ENCODE results near the gene SAMD4A.

Gene SAMD4A

DNA sequence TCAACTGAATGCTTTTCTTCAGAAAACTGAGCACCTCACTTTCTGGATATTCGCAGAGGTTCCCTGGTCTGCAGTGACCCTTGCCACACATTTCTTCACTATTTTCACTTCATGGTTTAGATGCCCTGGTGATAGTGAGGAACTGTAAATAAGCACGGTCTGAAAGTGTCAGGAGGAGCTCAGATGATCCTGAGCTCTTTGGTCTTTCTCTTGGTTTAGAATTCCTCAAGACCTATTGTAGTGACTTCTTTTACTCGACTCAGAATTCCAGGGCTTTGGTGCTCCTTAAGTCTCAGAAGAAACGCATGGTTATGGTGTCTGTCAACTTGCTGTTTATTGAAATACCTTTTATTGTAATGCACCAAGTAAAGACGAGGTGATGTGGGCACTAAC, 84.0 kb downstream of the SAMD4A start:
- peak overlapping the region; percentile 92 for H3K27ac ChIP-seq
- no peak for DNase-seq (ENCODE audit: low read depth, low spot score)

DNA sequence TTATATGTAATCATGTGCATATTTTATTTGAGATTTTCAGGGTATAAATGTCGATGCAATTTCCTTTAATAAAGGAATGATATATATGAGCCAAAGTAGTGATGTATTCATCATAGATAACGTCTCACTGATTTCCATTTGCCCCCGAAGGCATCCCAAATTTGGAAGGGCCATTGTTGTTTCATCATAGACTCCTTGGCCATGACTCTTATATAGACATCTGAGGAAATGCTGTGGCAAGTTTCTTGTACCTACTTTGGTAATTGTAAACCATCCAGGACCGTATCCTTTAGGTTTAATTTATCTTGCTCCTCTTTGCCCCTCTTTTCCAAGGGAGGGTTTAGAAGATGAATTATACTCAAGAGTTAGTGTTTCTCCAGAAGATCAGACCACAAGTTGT, 84.7 kb downstream of the SAMD4A start:
- peak overlapping the region; percentile 92 for H3K27ac ChIP-seq
- DNase-seq (ENCODE audit: low read depth, low spot score) = no peak

DNA sequence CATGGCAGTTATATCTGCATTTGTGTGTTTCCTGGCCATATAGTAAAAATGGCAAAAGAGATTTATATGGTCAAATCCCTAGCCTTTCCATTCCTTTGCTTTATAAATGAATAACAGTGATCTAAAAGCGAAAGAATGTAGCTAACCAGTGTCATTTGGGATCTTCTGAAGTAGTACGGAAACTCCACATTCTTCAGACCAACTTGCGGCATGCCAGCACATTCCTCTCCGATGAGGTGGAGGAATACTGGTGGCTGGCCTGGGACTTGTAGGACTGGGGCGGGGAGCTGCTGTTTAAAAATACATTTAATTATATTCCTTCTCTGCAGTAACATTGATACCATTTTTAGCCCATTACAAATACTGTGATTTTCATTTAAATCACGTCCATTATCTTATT, 85.3 kb downstream of the SAMD4A start:
- peak overlapping the region; percentile 92 for H3K27ac ChIP-seq
- peak; percentile 84 for DNase-seq (ENCODE audit: low read depth, low spot score)

DNA sequence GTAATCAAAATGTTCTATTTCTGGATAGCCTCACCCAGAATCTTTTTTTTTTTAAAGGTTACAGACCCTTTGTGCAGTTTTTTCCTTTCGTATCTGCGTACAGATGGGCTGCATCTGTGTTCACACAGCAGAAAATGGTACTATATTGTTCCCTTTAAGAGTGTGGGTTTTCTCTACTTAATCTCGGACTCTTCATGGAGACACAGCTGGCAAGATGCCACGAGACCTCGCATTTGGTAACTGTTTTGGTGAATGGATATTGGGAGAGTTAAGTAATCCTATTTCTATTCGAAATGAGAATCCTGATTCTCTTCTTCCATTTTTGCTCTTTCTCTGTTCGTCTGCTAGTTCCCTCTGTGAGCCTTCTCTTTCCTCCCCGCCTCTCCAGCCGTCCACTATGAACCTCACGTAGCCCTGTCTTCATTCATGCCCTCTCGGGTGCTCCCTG, 85.7 kb downstream of the SAMD4A start:
- DNase-seq (ENCODE audit: low read depth, low spot score) = no peak
- H3K27ac ChIP-seq = peak overlapping the region; percentile 92

DNA sequence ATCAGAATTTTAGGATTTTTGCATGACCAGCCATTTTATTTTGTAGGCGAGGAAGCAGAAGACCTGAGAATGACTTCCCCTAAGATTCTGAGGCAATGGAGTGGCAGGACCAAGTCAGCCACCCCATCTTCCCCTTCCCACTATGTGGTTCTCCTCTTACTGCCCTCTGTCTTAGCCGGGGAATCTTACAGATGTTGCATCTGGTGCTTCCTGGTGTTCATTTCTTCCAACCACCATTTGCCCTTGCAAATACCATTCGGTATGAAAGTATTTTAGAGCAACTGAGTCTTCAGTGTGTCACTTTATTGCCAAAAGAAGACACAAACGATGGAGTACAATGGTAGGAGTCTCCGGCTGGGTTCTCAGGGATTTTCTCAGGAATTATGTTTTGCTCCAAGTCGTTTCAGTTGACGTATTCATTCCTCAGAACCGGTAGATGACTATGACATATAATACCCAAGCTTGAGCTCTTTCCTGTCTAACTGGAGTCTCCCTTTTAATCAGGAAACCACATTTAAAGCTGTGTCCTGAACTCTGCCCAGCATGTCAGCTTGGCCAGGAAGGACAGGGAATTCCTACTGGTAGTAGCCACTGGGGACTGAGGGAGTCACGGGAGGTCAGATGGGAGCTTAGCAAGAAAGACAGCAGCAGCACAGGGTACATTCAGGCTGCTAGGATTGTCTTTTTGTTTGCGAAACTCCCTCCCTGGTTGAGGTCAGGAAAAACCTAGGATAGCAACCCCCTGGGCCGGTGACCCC, 87.0 kb downstream of the SAMD4A start:
- H3K27ac ChIP-seq = peak overlapping the region; percentile 0
- no peak for DNase-seq (ENCODE audit: low read depth, low spot score)

DNA sequence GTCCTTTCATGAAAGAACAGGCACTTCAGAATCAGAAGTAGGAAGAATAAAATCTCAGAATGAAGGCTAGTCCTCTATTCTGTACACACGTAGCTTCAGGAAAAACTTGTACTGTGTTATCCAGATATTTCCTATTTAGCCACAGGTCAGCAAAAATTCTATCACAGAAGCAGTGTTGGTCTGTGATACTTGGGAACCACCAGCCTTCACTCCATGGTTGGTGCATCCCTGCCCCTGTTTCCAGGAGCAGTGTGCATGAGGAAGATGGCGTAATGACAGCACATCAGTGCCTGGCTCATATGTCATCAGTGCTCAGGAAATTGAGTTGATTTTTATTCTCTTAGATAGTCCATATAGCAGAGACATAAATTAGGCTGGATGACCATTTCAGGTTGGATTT, 87.7 kb downstream of the SAMD4A start:
- DNase-seq (ENCODE audit: low read depth, low spot score) = no peak
- H3K27ac ChIP-seq = peak overlapping the region; percentile 0

DNA sequence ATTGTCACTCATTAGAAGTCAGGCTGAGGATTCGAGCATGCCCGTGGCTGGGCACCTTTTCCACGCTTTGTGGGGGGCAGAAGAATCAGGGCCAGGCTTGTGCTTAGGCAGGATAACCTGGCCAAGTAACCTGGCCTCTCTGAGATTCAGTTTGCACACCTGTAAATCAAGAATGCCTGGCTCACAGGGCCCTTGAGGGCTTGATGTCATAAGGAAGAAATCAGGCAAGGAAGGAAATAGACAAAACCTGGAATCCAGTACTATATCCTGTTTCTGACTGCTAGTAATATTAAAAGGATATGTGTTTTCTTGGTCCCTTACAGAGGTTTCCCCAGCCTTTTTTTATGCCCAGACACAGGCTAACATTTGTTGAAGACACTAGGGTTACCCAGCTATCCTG, 91.9 kb downstream of the SAMD4A start:
- DNase-seq (ENCODE audit: low read depth, low spot score) = no peak
- peak overlapping the region; percentile 90 for H3K27ac ChIP-seq

DNA sequence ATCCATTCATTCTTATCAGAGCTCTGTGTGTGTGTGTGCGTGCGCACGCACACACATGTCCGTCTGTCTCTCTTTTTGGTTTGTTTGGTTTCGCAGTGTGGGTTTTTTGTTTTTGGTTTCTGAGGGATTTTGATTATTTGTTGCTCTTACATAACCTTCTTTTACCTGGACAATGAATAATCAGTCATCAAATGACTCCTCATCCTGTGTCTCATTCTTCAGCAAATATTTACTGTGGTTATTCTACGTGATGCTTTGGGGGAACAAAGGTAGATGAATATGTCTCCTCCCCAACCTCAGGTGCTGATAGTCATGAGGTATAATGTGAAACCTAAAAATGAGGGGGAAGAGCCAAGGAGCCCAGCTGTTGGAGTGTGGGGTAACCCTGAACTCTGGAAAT, 92.4 kb downstream of the SAMD4A start:
- peak; percentile 98 for DNase-seq (ENCODE audit: low read depth, low spot score)
- H3K27ac ChIP-seq = peak overlapping the region; percentile 90

DNA sequence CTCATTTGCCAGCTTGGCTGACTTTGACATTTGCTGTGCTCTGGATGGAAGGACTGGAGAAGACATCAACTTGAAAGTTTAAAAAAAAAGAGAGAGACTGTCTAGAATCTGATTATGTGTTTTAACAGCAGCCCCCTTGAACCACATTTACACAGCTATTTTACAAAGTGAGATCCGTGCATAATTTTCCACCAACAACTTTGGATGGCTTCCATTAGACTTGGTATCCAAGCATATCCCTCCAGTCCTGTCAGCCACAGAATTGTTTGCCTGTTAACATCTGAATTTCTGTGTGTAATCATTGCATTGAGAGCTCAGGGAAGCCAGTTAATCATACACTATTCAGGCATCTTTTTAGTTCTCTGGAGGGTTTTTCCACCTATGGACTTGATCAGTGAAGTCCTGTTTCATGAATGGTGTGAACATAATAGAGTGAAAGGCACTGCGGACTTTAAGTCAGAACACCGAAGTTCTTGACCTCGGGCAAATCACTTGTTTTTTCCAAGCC, 93.7 kb downstream of the SAMD4A start:
- no peak for DNase-seq (ENCODE audit: low read depth, low spot score)
- H3K27ac ChIP-seq = no peak overlapping the region

DNA sequence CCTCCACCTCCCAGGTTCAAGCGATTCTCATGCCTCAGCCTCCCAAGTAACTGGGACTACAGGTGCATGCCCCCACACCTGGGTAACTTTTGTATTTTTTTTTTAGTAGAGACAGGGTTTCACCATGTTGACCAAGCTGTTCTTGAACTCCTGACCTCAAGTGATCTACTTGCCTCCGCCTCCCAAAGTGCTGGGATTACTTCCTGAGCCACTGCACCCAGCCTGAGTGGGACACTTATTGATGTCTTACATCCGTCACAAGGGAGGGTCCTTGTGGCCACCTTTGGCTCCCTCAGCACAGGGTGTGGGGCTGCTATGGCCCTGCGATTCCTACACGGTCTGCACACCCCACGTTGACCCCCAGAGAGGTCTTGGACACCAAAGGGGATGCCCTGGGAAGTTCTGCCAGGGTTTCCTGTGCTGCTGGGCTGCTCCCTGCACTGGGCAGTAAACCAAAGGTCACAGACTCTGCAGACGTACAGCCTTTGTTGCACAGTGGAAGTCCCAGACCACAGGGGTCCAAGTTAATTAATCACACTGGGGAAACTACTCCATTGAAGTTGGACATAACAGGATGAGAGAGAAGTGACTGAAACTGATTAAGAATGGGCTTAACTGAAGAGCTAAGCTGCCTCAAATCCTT, 95.7 kb downstream of the SAMD4A start:
- DNase-seq (ENCODE audit: low read depth, low spot score) = no peak
- H3K27ac ChIP-seq = no peak overlapping the region

DNA sequence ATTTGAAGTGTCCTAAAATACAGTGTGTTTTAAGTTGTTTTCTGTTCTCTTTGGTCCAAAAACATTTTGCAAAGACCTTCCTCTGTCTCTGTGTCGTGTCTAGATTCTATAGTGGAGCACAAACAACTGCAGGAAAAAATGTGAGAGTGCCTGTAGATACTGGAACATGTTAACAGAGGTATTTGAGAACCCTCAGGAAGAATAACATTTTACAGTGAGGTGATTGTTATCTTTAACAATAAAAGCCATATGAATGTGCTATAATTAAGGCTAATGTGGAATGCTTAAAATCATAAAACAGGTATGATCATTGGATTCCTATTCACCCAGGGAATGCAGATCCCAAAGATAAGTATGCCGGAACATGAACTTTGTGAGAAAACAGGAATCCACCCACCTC, 98.0 kb downstream of the SAMD4A start:
- H3K27ac ChIP-seq = peak overlapping the region; percentile 47
- no peak for DNase-seq (ENCODE audit: low read depth, low spot score)

DNA sequence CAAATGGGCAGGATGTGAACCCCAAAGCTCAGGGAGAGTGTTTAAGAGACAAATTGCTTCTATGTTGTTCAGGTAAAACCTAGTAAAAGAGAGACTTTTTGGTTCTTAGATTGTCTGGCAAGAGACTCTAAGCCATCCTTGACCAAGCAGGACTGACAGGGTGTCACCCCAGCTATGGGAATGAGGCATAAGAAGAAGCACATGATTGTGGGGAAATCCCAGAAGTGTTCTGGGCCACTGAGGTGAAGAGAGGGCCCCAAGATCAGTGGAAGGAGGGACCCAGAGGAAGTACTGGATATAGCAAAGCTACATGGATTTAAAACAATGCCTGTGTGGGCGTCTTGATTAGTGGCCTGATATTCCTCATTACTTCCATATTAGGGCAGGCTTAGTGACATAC, 99.0 kb downstream of the SAMD4A start:
- peak overlapping the region; percentile 47 for H3K27ac ChIP-seq
- no peak for DNase-seq (ENCODE audit: low read depth, low spot score)

DNA sequence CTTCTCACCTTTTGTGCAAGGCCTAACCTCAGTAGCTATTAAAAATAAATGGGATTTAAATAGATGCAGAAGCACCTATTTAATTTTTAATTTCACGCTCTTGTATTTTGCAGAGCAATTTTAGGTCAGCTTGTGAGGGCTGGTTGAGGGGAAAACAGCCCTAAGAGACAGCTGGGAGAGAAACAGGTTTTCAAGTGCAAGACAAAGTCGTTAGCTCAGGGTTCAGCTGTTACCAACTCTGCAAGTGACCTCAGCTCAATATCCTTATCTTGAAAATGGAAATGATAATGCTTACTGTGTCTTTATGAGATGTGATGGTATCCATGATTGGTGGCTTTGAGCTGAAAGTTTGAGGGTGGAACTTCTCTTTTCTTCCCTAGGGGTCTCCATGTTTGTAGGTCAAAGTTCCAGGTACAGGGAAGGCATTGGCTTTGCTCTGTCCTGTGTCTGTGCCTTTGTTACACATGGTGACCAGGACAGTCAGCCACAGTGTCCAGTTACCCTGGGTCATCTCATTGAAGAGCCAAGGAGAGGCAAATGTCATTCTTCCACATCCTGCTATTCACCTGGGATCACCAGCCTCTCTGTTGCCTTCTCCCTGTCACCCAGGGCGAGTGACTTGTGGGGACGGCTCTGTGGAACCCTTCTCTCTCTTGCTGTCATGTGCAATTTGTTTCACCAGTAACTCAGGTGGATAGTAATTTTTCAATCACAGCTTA, 100.3 kb downstream of the SAMD4A start:
- H3K27ac ChIP-seq = no peak overlapping the region
- no peak for DNase-seq (ENCODE audit: low read depth, low spot score)

DNA sequence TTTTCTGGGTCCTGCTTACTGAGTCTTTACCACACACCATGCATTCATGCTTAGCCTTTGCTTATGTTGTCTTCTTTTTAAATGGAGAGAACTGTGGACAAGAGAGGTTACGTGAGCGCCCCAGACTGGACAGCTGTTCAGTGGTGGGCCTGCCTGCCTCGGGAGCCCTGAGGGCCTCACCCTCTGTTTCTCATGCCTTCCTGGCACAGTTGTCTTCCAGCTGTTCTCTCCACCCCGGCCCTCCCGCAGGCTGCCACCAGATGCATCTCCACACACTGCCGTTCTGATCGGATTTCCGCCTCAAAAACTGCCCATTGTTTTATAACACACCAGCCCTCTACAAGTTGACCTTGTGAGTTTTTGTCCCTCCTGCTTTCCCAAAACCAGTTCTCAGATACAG, 100.8 kb downstream of the SAMD4A start:
- no peak for DNase-seq (ENCODE audit: low read depth, low spot score)

DNA sequence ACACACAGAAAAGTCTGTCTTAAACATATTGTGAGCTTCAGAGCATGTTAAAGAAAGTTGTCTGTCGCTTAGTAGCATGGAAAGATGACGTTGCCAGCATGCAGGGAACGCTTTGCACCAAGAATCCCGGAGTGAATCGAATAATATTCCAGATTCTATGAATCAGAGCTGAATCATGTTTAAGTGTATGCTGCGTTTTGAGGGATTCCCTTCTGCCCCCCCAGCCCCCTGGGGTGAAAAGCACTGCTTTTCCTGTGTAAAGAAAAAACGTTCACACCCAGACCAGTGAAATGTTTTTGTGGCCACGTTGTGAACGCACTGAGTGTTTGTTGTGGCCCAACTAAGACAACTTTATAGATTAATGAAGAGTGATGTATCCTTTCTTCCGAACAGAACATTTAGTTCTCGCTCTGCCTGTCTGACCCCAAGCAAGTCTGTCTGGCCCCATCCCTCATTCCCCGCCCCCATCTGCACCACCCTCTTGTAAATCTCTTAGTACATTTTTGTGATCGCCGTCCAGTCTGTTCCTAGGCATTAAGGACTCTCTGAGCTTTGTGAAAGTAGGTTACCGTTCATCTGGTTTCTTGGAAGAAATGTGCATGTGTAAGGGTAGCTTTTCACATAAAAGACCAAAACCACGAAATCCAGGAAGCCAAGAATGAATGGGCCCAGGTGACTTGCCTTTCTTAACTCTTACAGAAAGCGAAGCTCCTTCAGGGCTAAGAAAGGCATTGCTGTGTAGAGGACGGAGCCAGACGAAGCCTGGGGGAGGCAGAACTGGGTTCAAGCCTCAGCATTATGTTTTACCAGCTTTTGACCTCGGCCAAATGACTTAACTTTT, 103.0 kb downstream of the SAMD4A start:
- DNase-seq (ENCODE audit: low read depth, low spot score) = no peak
- H3K27ac ChIP-seq = no peak overlapping the region

More for the DNA sequence above, 100.8 kb downstream of the SAMD4A start:
- H3K27ac ChIP-seq = no peak overlapping the region

DNA sequence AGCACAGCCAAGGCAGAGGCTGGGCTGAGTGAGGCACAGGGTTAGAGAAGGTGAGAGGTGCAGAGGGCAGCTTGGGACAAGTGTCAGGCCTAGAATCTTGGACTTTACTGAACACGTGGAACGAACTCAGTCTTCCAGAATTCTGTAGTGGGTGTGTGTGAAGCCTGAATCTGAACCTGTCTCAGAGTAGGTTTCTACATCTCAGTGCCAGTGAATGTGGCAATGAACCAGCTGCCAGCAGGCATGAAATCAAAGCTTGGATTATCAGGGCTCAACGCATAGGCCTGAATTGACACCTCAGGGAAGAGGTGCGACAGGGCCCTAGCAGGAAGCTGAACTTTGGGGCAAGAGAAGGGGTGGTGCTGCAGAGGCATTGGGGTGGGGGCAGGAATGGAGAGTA, 104.6 kb downstream of the SAMD4A start:
- H3K27ac ChIP-seq = no peak overlapping the region
- DNase-seq (ENCODE audit: low read depth, low spot score) = no peak

DNA sequence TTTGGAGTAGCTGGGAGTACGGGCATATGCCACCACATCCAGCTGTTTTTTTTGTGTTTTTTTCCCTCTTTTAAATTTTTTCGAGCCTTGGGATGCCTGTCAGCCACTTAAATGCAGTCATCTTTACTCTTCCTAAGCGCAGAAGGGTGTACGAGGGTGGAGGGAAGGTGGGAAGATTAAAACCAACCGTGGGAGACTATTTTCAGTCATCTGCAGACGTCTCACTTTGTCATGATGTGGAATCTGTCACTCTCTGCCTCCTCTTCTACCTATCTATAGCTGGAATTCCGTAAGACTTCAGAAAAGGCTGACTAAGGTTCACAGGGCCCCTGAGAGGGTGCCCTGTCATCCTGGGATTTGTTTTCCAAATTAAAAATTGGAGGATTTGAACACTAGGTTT, 105.3 kb downstream of the SAMD4A start:
- DNase-seq (ENCODE audit: low read depth, low spot score) = no peak
- no peak overlapping the region for H3K27ac ChIP-seq

DNA sequence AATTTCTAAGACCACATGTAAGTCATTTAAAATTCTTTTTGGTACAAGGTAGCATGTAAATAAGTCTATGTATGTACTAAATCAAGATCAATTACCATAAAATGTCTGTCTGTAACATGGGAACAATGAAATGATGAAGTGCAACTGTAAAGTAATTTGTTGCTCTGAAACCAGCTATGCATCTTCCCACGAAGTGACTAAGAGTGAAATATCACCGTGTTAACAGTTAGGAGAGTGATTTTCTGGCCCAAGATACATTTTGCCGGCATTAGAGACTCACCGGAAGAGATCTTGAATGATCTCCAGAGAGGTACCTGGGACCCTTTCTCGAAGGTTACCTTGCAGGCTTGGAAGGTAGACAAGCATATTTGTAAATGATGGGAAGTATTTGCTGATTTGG, 105.8 kb downstream of the SAMD4A start:
- no peak for DNase-seq (ENCODE audit: low read depth, low spot score)
- H3K27ac ChIP-seq = no peak overlapping the region

DNA sequence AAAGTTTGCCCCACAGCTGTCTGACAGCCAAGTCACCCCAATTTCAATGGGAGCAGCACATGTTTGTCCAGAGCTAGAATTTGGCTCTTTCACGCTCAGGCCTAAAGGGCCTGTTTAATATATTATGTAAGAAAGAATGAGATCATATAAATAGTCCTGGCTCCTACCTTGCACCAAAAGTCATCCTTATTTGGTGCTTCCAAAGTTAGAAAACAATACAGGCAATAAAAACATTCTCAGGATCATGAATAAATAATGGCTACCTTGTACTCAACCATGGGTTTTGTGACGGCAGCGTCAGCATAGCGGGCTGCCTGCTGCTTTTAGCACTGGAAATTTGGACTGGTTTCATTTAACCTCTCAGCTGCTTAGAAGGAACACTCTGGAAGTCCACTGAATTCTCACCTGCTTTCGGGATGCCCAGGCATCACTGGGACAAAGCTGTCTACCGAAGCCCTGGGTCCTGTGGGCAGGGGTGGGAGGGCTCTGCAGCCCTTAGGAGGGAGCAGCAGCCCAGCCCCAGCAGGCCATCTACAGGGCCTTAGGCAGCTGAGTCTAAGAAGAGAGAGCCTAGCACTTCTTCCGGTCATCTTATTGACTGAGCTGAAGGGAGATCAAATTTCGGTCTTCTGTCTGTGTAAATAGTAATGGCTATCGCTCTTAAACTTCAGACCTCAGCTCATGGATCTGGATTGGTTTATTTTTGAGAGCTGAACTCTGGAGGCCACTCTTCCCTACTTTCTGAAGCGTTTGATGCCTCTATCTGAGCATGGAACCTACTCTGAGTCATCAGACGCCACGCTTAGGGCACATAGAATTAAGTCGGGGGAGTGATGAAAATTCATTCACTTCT, 106.5 kb downstream of the SAMD4A start:
- H3K27ac ChIP-seq = no peak overlapping the region
- no peak for DNase-seq (ENCODE audit: low read depth, low spot score)
